WTC11 (cell line): ENCODE data around the gene CD164L2. TPM values are rescaled to one million over a fixed set of nuclear protein-coding genes. Genes with fewer than 3 reads are reported as not detected.
A peak's percentile ranks its signal among the peaks of the same experiment; 100 is the strongest.

Experiments used
- ATAC-seq: fragments of 200-7000 bp; cut with Tn5 transposase; 2 replicates; pipeline ENCODE4 v1.10.0; 2021; ENCODE audit warnings: mild to moderate bottlenecking, moderate library complexity
- CTCF ChIA-PET: fragments of 300-600 bp; sonication (Branson Sonifier 250); formaldehyde crosslinking; loops from one replicate; lab custom pipeline; 2021; ENCODE audit warnings: antibody characterized with exemption; lab: Charles Lee
- POLR2A ChIA-PET: fragments of 350-600 bp; sonication (Branson Sonifier 250); formaldehyde crosslinking; loops from one replicate; lab custom pipeline; 2021; ENCODE audit warnings: antibody characterized with exemption; lab: Charles Lee
- DNase-seq: peaks from one replicate; pipeline ENCODE4 v3.0.0; 2021; ENCODE audit warnings: low spot score
- H3K27ac Mint-ChIP-seq: 2 replicates; pipeline ENCODE4 v1.8.0; 2021; ENCODE audit warnings: mixed read lengths
- H3K27me3 Mint-ChIP-seq: 2 replicates; pipeline ENCODE4 v1.8.0; 2021; ENCODE audit warnings: low read depth, mild to moderate bottlenecking, moderate library complexity, mixed read lengths
- H3K36me3 Mint-ChIP-seq: 2 replicates; pipeline ENCODE4 v1.8.0; 2021; ENCODE audit warnings: mixed read lengths
- H3K4me1 Mint-ChIP-seq: 2 replicates; pipeline ENCODE4 v1.8.0; 2022; ENCODE audit warnings: mixed read lengths
- H3K4me3 Mint-ChIP-seq: 2 replicates; pipeline ENCODE4 v1.8.0; 2021; ENCODE audit warnings: mild to moderate bottlenecking, moderate library complexity, mixed read lengths
- H3K9me3 Mint-ChIP-seq: 2 replicates; pipeline ENCODE4 v1.8.0; 2021; ENCODE audit warnings: mixed read lengths
- ATF2 ChIP-seq: sonication (generic); formaldehyde crosslinking; IDR thresholded peaks from 2 replicates; pipeline ENCODE4 v1.8.1; 2022; ENCODE audit warnings: low read depth, missing genetic modification reagents, borderline replicate concordance
- CBFB ChIP-seq: sonication (generic); formaldehyde crosslinking; IDR thresholded peaks from 2 replicates; pipeline ENCODE4 v1.8.1; 2022; ENCODE audit warnings: mild to moderate bottlenecking, low read depth, missing genetic modification reagents
- CREB1 ChIP-seq: sonication (generic); formaldehyde crosslinking; IDR thresholded peaks from 2 replicates; pipeline ENCODE4 v1.8.0; 2023; ENCODE audit warnings: mild to moderate bottlenecking, missing genetic modification reagents
- CREM ChIP-seq: sonication (generic); formaldehyde crosslinking; IDR thresholded peaks from 2 replicates; pipeline ENCODE4 v1.8.1; 2022; ENCODE audit warnings: mild to moderate bottlenecking, missing genetic modification reagents, moderate library complexity
- E2F1 ChIP-seq: sonication (generic); formaldehyde crosslinking; IDR thresholded peaks from 2 replicates; pipeline ENCODE4 v1.8.0; 2022; ENCODE audit warnings: mild to moderate bottlenecking, missing genetic modification reagents
- FOXP1 ChIP-seq: sonication (generic); formaldehyde crosslinking; IDR thresholded peaks from 2 replicates; pipeline ENCODE4 v1.8.0; 2022; ENCODE audit warnings: missing genetic modification reagents, mild to moderate bottlenecking, moderate library complexity, borderline replicate concordance
- GABPB1 ChIP-seq: sonication (generic); formaldehyde crosslinking; IDR thresholded peaks from 2 replicates; pipeline ENCODE4 v1.8.1; 2023; ENCODE audit warnings: mild to moderate bottlenecking, missing genetic modification reagents
- HMGA2 ChIP-seq: fragments of 250-450 bp; sonication (Bioruptor Pico); IDR thresholded peaks from 2 replicates; pipeline ENCODE4 v1.4.0; 2021; ENCODE audit warnings: mild to moderate bottlenecking, moderate library complexity
- JAZF1 ChIP-seq: fragments of 250-450 bp; sonication (Bioruptor Pico); IDR thresholded peaks from 2 replicates; pipeline ENCODE4 v1.9.0; 2021; ENCODE audit warnings: moderate library complexity, mild to moderate bottlenecking, inconsistent platforms
- MAX ChIP-seq: sonication (generic); formaldehyde crosslinking; IDR thresholded peaks from 2 replicates; pipeline ENCODE4 v1.8.0; 2022; ENCODE audit warnings: mild to moderate bottlenecking, missing genetic modification reagents
- MLX ChIP-seq: sonication (generic); formaldehyde crosslinking; IDR thresholded peaks from 2 replicates; pipeline ENCODE4 v1.8.1; 2023; ENCODE audit warnings: mild to moderate bottlenecking, missing genetic modification reagents, moderate library complexity
- PRDM15 ChIP-seq: sonication (generic); formaldehyde crosslinking; IDR thresholded peaks from 2 replicates; pipeline ENCODE4 v1.8.0; 2022; ENCODE audit warnings: missing genetic modification reagents
- SMAD3 ChIP-seq: sonication (generic); formaldehyde crosslinking; IDR thresholded peaks from 2 replicates; pipeline ENCODE4 v1.8.0; 2022; ENCODE audit warnings: missing genetic modification reagents, mild to moderate bottlenecking, borderline replicate concordance
- TEAD4 ChIP-seq: sonication (generic); formaldehyde crosslinking; IDR thresholded peaks from 2 replicates; pipeline ENCODE4 v1.8.0; 2022; ENCODE audit warnings: mild to moderate bottlenecking, missing genetic modification reagents
- ZMAT4 ChIP-seq: fragments of 250-450 bp; sonication (Bioruptor Pico); IDR thresholded peaks from 2 replicates; pipeline ENCODE4 v1.9.0; 2021; ENCODE audit warnings: mild to moderate bottlenecking
- ZNF512 ChIP-seq: sonication (generic); formaldehyde crosslinking; IDR thresholded peaks from 2 replicates; pipeline ENCODE4 v1.8.1; 2022; ENCODE audit warnings: missing genetic modification reagents, borderline replicate concordance
- total RNA-seq: library from RNA; stranded (reverse); gene quantifications from 3 replicates; pipeline ENCODE4 v1.2.3, GENCODE V29; 2021

CD164L2 gene
- total RNA-seq, 1 experiment from 2014 or later = 5.5 TPM

GRCh38 chr1:27394282-27394658 lies 11.1 kb upstream of the CD164L2 start:
- peak overlapping the region; percentile 91; the same call in 1 of the 2 replicates for H3K4me3 Mint-ChIP-seq
- H3K27ac Mint-ChIP-seq = 0 out of 2 replicates have a peak overlapping the region, but pooled peaks have one; percentile 12
- POLR2A ChIA-PET = no interaction called here
- no peaks in the 10 kb centered on the region for H3K36me3 Mint-ChIP-seq
- H3K9me3 Mint-ChIP-seq = no peaks in the 10 kb centered on the region
- CTCF ChIA-PET = interaction anchor here (1.0 to 6.5 kb wide), 22 partner anchors 11 to 348 kb away, joined by 3 to 150 read pairs (median 7); partner anchors contain the start of genes AHDC1, CD164L2 and MAP3K6
- H3K27me3 Mint-ChIP-seq = peaks cover 3% of the 10 kb centered on the region; the same call in 1 of the 2 replicates
- TF ChIP-seq HMGA2 (CRISPR knock-in tag) (no peak), ZMAT4 (CRISPR knock-in tag) (no peak), E2F1 (no peak), FOXP1 (CRISPR knock-in tag) (0 out of 2 replicates have a peak, but pooled peaks have one; percentile 20), ATF2 (no peak), JAZF1 (CRISPR knock-in tag) (no peak)
- TF ChIP-seq, all 79 proteins: peak for 1
- DNase-seq (no peak), ATAC-seq (no peak)
- peaks cover 39% of the 10 kb centered on the region for H3K4me1 Mint-ChIP-seq

GRCh38 chr1:27393641-27394281 lies 10.6 kb upstream of the CD164L2 start:
- POLR2A ChIA-PET = interaction anchor here (1.0 kb wide), 1 partner anchor 11 kb away, joined by 3 read pairs; no protein-coding TSS in a partner anchor
- DNase-seq = no peak
- H3K4me3 Mint-ChIP-seq = peak overlapping the region; percentile 91

More at GRCh38 chr1:27393641-27394281, 10.6 kb upstream of the CD164L2 start:
- H3K27ac Mint-ChIP-seq = no peak overlapping the region
- no peak for ATAC-seq
- CTCF ChIA-PET = interaction anchor here (0.6 to 5.2 kb wide), 22 partner anchors 9 to 349 kb away, joined by 3 to 44 read pairs (median 5); partner anchors contain the start of gene MAP3K6
- TF ChIP-seq CBFB (CRISPR knock-in tag) = no peak
- TF ChIP-seq CREB1 (CRISPR knock-in tag) = no peak
- TF ChIP-seq MAX (CRISPR knock-in tag) = no peak
- no peak for TF ChIP-seq ZNF512 (CRISPR knock-in tag)
- TF ChIP-seq CREM (CRISPR knock-in tag) = no peak
- TF ChIP-seq TEAD4 (CRISPR knock-in tag) = no peak
- no peak for TF ChIP-seq MLX
- TF ChIP-seq SMAD3 (CRISPR knock-in tag) = no peak
- no peak for TF ChIP-seq GABPB1 (CRISPR knock-in tag)
- TF ChIP-seq PRDM15 (CRISPR knock-in tag) = no peak
- H3K36me3 Mint-ChIP-seq = no peaks in the 10 kb centered on the region
- H3K27me3 Mint-ChIP-seq = peaks cover 3% of the 10 kb centered on the region; the same call in 1 of the 2 replicates
- no peaks in the 10 kb centered on the region for H3K9me3 Mint-ChIP-seq
- H3K4me1 Mint-ChIP-seq = peaks cover 33% of the 10 kb centered on the region
